Amniotic stem cell (primary cell): ENCODE results near the gene DROSHA.

Experiments used
- DNase-seq: peaks from one replicate; lab custom pipeline; 2025; lab: John Stamatoyannopoulos, UW

The DROSHA gene

DNA sequence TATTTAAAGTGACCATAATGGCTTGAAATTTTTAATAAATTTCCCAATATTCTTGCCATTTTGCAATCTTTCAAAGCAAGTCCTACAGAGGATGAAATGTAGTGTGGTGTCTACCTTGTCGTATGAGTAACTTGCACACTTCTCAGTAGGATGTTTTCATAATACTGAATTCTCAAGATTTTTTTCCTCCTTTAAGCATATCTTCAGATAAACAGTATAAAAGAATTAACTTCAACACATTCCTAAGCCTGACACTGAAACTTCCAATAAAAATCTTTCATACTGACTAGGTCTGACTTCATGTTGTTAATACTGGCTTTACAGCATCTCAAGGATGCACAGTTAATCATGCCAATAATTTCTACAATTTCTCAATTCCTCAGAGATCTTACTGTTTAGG, 62.0 kb downstream of the DROSHA start:
- DNase-seq, result no peak

DNA sequence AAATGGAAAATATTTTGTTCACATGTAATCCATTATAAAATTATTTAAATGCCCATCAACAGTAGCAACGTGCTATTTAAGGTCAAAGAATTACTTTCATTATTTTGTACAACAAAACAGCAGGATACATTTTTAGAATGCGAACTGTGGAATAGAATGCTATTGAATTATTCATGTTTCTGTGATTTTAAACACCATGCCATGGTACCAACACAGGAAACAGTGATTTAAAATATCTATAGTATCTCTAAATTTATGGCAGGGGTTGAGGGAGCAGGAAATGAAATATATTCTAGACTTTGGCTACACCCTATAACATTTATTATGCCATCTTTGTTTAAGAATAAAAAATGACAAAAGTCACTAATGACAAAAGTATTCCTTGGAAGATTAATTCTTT, 62.4 kb downstream of the DROSHA start:
- DNase-seq, result no peak

DNA sequence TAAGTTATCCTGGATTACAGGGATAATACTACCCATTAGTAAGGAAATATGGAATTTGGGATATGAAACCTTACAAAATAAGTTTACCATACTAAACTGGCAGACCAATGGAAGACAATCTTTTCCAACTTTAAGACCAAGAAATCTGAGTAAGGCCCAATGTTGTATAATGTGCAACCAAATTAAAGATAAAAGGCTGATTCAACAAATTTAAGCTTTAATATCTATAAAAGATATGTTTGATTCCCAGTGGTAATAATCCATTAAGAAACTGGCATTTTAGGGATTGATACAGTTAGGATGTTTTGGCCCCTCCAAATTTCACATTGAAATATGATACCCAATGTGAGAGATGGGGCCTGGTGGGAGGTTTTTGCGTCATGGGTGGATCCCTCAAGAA, 66.6 kb downstream of the DROSHA start:
- no peak for DNase-seq

DNA sequence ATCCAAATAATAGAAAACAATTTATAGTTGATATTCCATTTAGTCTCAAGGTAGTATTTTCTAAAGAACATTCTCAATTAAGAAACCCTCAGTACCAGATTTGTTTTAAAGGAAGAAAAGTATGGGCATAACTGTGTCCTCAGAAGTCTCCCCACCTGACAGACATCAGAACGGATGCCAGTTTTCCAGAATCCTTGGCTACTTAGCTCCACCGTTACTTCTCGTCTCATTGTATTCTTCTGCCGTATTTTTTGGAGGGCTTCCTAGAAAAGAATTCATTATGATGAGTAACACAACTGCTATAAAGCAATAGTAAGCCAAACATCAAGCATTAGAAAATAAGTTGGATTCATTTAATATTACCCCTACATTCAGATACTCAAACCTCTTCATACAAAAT, 67.8 kb downstream of the DROSHA start:
- DNase-seq, result no peak

DNA sequence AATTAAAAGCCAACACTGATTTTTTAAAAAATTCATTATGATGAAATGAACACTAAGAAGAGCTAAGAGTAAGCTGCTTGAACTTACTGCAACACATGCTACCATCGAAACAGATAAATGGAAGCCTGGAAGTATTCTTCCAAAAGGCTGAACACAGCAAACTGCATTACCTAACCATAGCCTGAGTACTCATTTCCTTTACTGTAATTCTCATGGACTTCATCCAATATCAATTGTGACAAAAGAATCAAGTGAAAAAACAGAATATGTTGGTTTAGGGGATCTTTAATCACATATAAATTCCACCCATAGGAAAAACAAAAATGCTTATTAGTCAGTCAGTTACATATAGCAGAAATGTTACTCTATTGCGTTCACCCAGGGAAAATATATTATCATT, 68.5 kb downstream of the DROSHA start:
- no peak for DNase-seq

DNA sequence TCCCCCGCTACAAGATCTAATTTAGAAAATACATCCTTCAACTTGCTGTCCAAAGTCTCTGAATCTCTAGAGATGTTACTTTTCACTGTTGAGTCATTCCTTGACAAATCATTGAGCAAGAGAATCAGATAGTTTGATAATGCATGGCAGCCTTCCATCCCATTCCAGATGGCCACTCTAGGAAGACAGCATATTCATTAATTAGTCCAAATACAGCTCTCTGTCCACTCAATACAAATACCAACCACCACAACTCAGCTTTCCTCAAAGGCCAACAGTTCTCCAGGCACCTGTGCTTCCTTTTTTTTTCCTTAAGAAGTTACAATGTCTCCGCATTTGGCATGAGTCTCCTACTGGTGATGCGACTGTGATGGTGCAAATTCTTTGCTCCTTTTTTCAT, 72.3 kb downstream of the DROSHA start:
- no peak for DNase-seq

DNA sequence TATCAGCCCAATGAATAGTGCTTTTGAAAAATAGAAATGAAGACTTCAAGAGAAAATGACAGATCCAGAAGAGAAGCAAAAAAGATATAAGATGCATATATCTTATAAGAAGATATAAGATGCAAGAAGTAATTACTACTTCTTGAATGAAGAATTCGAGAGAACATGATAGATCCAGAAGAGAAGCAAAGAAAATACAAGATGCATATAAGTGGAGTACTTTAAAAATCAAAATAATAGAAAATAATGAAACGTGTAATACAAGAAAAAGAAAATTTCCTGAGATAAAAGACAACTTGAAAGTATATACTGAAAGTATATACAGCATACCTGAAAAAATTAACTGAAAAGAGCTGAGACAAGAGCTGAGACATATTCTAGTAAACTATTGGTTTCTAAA, 76.7 kb downstream of the DROSHA start:
- no peak for DNase-seq

DNA sequence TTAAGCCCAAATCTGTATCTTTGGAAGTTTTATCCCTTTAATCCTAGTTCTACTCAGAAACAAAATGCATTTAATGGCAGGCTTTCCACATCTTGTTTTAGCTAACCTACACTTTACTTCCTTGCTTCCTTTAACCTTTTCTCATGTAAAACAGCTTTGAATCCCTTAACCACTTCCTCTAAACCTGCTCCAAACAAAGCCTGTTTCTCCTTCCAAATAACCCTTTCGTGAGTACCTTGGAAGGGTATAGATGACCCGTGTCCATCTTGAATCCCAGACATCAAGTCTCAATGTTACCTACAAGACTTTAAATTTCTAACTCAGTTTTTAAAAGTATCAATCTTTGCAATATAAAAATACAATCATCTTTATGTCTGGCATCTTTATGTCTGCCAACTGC, 78.4 kb downstream of the DROSHA start:
- no peak for DNase-seq

DNA sequence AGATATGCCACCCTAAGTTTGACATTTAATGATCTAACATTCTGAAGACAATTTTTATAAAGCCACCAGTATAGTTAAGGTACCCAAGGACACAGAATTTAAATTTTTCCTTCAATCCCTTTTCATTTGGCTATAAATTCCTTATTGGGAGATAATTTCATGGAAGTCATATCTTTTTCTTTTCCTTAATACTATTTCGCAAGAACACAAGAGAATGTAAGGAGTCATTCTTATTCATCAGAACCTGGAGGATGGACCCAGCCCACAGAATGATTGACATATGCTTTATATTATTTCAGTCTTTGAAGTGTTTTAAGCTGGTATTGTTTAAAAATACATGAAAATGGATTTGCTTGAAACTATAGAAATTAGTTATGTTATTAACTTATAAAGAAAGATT, 79.6 kb downstream of the DROSHA start:
- no peak for DNase-seq

DNA sequence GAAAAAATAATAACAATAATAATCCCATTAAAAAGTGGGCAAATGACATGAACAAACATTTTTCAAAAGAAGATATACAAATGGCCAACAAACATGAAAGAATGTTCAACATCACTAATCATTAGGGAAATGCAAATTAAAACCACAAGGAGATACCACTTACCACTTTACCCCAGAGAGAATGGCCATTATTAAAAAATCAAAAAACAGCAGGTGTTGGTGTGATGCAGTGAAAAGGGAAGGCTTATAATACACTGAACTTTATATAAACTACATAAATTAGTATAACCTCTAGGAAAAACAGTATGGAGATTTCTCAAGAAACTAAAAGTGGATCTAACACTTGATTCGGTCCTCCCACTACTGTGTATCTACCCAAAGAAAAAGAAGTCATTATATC, 81.9 kb downstream of the DROSHA start:
- no peak for DNase-seq

DNA sequence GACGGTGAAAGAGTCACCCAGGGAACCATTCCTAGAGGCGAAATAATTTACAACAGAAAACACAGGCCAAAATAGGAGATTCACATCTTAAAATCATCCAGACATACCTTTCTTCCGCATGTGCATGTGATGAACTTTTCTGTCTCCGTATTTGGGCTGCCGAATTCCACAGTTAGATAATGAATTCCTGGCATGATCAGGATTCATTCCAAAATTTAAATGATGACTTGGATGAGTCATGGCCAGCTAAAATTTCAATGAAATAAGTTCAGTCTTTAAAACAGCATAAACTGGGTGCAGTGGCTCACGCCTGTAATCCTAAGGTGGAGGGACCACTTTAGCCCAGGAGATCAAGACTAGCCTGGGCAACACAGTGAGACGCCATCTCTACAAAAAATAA, 82.7 kb downstream of the DROSHA start:
- peak; percentile 8 for DNase-seq

DNA sequence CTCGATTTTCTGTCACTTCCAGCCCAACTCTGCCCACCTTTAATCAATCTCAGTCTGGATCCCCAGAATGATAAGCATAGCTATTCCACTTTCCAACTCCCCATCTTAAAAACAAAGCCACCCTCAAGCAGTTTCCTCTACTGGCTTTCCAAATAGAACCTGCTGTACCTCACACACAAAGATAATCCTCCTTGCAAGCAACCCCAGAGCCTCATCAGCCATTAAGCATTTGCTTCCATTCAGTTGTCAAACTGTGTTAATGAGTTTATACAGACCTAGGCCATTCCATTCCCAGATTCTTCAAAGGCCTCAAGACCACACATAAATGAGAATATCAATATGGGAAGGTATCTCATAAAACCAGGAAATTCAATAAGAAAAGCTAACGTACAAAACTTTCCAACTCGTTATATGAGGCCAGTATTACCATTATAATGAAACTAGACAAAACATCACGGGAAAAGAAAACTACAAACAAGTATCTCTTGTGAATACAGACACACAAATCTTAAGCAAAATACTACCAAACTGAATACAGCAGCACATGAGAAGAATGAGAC, 86.8 kb downstream of the DROSHA start:
- DNase-seq, result no peak

DNA sequence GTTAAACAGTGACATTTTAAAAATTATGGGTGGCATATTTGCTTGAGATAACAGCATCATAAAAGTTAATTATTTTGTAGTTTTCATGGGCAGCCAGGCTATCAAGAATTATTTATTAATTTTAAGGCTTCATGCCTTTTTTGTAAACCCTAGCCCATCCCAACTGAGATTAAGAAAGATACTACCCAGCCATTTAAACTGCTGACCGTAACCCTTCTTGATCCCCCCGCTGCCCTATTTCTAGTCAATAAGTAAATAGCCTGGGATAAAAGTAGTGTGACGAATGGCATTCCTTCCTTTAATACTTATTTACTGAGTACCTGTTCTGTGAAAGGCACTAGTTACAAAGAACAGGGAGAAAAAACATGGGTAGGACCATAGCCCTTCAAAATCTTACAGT, 88.3 kb downstream of the DROSHA start:
- no peak for DNase-seq

DNA sequence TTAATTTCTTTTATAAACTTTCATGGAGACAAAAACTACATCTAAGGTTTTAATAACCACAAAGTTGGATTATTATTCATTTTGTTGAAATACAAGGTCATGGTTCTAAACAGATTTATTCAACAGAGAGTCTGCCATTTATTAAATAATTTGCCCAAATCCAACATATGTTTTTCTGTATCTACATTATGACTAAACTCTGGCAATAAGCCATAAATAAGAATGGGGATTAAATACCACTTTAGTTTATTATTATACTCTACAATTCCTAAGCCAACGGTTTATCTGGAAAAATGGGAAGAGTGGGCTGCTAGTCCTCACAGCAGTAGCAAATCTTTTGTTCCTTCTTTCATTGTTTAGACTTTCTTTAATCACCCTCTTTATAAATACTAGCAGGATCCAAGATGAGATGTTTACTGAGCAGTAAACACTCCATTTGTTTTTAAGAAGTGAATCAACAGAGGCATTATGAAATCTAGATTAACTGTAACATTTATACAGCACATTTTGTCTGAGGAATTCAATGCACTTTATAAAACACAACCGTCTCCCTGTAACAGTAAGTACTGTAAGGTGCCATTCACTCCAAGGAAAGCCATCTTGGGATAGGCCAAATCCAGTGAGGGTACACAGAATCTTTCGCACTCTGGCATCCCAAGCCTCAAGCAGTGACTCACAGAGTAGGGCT, 89.7 kb downstream of the DROSHA start:
- no peak for DNase-seq

DNA sequence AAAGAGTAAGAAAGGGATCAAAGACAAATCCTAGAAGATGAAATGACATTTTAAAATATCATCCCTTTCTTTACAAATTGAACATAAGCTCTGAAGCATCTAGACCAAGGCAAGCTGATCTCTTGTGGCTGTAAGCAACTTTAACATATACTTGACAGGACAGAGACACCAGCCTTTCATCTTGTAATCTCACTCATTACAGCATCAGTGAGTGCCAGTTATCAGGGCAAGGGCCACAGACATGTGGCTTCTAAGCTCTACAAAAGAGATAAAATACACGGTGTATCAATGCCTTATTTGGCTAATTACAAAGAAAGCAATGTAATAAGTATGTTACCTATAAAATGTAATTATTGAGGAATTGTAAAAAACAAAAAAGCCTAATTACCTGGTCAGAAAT, 95.0 kb downstream of the DROSHA start:
- DNase-seq, result no peak

DNA sequence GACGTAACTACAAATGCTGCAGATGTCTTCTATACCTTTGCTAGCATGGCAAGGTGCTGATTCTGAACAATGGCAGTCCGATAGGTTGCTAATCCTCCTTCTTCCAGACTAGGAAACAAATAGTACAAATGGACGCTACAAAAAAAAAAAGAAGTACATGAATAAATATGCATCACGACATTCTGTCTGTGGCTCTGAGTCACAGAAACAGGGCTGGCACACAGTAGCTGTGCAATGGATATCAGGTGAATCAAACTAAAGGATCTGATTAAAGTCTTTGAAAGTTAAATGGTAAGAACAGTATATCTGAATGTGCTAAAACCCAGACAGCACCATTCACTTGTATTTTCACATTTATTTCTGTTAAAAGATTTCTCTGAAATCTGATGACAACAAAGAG, 96.2 kb downstream of the DROSHA start:
- no peak for DNase-seq

DNA sequence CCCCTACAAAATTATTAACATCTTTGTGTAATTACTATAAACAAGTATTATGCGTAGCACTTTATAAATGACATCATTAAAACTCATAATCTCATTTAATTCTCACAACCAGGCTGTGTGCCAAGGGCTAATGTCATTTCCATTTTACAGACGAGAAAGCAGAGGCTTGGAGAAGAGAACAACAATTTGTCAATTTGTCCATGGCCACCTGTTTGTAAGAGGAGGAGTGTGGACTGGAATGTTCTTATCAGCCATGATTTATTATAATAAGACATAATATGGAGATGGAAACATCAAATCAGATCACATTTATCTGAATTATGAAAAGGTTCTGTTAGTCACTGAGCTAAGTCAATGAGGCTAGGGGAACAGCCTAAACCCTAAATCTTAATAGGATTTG, 97.0 kb downstream of the DROSHA start:
- no peak for DNase-seq

DNA sequence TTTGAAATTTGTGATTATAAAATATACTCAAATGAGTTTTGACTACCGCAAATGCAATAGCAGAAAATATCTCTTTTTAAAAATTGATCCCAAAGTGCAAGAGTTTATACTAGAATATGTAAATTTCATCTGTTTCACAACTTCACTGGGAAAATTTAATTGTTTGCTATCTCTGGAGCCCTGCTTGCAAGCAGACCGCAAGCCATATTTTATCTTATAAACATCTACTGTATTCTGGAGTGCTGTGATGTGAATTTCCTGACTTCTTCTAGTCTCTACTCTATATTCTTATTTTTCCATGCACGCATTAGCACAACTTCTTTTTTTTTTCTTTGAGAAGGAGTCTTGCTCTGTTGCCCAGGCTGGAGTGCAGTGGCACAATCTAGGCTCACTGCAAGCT, 98.7 kb downstream of the DROSHA start:
- DNase-seq, result no peak

DNA sequence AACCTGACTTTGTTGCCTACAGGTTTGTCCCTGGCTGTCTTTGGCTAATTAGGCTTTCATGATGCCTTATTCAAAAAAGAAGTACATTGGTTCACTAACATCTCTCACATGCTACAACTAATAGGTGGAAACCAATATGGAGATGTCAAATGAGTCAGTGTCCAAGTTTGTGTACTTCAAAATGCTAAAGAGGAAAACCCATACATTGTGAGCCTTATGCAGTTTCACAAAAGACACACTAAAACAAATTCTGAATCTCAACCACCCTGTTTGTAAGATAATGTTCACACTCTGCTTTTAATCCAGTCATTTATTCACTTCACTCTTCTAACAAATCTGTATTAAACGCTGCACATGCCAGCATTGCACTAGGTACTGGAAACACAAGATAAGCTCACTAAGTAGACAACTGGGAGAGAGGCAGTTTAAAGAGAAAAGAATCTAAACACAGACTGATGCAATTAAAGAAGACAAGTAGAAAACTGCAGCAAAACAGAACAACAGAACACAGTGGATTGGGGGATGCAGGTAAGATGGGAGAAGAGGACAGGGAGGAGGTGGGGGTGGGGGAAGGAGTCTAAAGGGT, 104.1 kb downstream of the DROSHA start:
- DNase-seq, result no peak

DNA sequence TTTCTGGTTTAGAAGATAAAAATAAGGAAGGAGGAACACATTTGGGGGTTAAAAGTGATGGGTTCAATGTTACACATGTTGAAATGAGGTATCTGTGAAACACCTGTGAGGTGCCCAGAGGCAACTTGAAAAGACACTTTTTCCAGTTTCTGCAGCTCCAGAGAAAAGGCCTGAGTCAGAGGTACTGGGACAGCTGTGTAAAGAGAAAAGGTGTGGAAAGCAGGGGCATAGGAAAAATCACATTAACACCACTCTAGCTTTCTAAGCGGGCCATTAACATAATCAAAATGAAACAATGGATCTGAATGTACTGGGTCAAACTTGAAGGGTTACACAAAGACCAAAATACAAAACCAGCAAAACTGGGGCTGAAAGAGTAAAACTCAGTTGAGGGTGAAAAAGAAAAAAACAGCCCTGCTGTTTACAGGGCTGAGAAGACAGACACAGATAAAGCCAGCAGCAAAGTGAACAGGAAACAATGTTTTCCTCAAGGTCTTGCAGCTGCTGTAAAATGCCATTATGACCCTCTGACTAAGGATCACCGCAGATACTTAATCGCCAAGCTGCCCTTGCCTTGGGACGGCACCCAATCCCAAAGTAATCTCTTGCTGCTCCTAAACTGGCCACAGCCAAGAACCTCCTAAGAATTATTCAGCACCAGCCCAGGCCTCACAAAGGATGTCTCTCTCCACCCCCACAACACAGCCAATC, 104.7 kb downstream of the DROSHA start:
- no peak for DNase-seq

DNA sequence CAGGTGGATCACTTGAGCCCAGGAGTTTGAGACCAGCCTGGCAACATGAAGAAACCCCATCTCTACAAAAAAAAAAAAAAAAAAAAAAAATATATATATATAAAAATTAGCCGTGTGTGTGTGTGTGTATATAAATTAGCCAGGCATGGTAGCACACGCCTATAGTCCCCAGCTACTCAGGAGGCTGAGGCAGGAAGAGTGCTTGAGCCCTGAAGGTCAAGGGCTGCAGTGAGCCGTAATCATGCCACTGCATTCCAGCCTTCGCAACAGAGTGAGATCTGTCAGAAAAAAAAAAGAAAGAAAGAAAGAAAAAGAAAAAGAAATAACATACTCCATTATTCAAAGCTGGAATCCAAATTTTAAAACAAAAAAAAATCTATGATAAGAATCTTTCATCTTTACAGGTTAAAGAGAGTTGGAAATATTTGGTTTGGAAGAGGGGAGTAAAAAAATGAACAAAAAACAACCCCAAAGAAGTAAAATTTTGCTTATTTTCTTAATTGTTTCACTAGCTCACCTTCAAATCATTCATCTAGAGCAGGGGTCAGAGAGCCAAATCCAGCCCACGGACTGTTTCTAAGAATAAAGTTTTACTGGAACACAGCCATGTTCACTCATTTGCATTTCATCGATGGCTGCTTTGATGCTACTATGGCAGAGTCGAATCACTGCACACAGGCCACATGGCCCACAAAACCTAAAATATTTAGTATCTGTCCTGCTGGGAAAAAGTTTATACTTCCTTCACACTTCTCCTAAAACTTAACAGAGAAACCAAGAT, 109.9 kb downstream of the DROSHA start:
- no peak for DNase-seq

DNA sequence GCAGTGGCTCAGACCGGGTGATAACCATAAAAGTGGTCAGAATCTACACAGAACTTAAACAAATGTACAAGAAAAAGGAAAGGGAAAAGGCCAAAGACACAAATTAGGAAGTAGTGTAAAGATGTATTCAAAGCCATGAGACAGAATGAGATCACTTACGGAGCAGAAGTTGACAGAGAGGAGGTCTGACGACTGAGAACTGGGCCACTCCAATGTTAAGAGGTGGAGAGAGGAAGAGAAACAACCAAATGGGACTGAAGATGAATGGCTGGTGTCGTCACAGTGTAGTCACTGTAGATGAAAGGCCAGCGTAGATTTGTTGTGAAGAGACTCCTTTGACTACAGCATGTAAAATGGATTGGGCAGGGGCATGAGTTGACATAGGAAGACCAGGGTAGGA, 114.4 kb downstream of the DROSHA start:
- no peak for DNase-seq

DNA sequence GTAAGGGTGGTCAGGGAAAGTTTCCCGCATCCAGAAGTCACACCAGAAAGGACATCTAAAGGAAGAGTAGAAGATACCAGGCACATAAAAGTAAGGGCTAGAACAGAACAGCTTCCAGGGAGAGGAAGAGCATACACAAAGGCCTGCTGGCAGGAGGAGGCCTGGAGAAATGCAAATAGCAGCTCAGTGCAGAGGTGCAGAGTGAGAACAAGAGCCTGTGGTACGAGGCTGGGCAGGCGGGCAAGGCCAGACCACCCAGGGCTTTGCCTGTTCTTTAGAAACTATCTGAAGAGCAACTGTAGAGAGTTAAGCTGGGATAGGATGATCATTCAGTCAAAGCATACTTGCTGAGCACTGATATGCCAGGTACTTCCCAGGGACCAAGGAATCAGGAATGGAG, 115.3 kb downstream of the DROSHA start:
- no peak for DNase-seq
